Neural cell (in vitro differentiated cells): ENCODE data around the gene PPM1H.
"Not testable (repeated sequence)": the region's sequence is repeated elsewhere in the genome, so short reads cannot be mapped to it uniquely, and the experiment has no call there.

Experiments
- EP300 ChIP-seq: fragments of 450-650 bp; conservative IDR thresholded peaks from 2 replicates; pipeline ENCODE4 v1.6.1; 2014; ENCODE audit warnings: antibody characterized with exemption, mild to moderate bottlenecking, moderate library complexity; ENCODE audit not compliant: poor library complexity, severe bottlenecking
- EZH2 ChIP-seq: fragments of 200-600, 300-800 bp; shearing (Covaris generic), sonication (generic); IDR thresholded peaks from 2 replicates; pipeline ENCODE4 v1.6.1; 2014; ENCODE audit warnings: antibody characterized with exemption, low read length, borderline replicate concordance, mild to moderate bottlenecking; ENCODE audit not compliant: insufficient read depth, poor library complexity, severe bottlenecking
- MXI1 ChIP-seq: fragments of 450-650 bp; conservative IDR thresholded peaks from 2 replicates; pipeline ENCODE4 v1.6.1; 2014; ENCODE audit warnings: antibody characterized with exemption, mild to moderate bottlenecking; ENCODE audit not compliant: poor library complexity, severe bottlenecking
- TF ChIP-seq, protein P1 (sequence below): fragments of 450-650 bp; IDR thresholded peaks from 2 replicates; pipeline ENCODE4 v1.5.1; 2014; ENCODE audit warnings: antibody characterized with exemption, mild to moderate bottlenecking, moderate library complexity; ENCODE audit not compliant: poor library complexity, severe bottlenecking

DNA sequence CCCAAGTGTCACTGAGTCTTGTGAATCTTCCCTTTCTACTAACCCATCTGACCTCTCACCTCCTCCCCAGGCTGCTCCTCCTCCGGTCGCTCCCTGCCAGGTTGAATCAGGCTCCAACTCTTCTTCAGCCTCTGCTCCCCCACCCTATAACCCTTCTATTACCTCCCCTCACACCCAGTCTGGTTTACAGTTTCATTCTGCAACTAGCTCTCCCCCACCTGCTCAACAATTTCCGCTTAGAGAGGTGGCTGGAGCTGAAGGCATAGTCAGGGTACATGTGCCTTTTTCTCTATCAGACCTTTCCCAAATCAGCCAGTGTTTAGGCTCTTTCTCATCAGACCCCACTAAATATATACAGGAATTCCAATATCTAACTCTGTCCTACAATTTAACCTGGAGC, 174.6 kb downstream of the PPM1H start:
- TF ChIP-seq, protein P1, sequence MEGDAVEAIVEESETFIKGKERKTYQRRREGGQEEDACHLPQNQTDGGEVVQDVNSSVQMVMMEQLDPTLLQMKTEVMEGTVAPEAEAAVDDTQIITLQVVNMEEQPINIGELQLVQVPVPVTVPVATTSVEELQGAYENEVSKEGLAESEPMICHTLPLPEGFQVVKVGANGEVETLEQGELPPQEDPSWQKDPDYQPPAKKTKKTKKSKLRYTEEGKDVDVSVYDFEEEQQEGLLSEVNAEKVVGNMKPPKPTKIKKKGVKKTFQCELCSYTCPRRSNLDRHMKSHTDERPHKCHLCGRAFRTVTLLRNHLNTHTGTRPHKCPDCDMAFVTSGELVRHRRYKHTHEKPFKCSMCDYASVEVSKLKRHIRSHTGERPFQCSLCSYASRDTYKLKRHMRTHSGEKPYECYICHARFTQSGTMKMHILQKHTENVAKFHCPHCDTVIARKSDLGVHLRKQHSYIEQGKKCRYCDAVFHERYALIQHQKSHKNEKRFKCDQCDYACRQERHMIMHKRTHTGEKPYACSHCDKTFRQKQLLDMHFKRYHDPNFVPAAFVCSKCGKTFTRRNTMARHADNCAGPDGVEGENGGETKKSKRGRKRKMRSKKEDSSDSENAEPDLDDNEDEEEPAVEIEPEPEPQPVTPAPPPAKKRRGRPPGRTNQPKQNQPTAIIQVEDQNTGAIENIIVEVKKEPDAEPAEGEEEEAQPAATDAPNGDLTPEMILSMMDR = not testable (repeated sequence)
- not testable (repeated sequence) for TF ChIP-seq MXI1, EZH2, EP300
